NCI-H524 treated with DMSO at 0.1 percent for 48 hours (cell line): ENCODE measurements around the gene SLC22A8.
"Not testable (repeated sequence)": the region's sequence is repeated elsewhere in the genome, so short reads cannot be mapped to it uniquely, and the experiment has no call there.

Experiments
- DNase-seq: peaks from one replicate; lab custom pipeline; 2025; lab: John Stamatoyannopoulos, UW

The SLC22A8 gene

DNA sequence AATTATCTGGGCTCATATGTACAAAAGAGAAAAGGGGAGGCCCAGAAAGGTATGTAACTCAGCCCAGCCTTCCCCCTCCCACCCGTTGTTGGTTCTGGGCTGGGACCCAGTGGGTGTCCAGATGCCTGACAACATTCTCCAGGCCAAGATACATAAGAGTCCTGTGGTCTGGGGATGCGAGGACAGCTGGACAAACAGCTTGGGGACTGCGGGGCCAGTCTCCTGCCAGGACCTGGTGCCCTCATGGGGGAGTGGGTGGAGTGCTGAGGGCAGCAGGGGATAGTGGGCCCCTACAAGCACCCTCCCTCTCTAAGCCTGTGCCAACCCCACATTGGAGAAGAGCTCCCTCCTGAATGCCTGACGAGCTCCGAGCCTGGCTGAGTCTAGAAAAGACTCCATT, 27.4 kb downstream of the SLC22A8 start:
- DNase-seq, result no peak

DNA sequence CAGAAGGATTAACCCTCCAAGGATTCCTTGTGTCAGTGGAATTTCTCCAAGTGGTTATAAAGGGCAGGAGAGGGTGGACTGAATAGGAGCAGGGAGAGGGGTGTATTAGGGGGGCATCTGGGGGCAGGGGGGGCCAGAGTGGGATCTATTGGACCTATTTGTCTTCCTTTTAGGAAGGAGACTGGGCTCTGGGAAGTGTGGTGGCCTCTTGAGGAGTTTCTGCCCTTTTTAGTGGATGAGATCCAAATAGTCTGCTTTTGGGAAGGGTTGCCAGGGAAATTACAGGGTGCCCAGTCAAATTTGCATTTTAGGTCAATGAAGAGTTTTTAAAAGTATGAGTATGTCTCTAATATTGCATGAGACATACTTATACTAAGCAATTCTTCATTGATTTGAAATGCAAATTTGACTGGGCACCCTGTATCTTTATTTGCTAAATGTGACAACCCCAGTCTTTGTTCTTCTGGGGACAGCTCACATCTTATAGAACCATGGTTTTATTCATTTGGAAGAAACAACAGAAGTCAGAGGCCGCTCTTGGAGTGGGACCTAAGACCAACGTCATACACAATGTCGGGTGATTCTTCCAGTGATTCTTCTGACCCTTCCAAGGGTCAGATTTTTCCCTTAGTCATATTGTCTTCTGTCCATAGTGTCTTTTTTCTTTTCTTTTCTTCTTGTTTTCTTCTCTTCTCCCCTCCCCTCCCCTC, 30.4 kb downstream of the SLC22A8 start:
- DNase-seq, result no peak

DNA sequence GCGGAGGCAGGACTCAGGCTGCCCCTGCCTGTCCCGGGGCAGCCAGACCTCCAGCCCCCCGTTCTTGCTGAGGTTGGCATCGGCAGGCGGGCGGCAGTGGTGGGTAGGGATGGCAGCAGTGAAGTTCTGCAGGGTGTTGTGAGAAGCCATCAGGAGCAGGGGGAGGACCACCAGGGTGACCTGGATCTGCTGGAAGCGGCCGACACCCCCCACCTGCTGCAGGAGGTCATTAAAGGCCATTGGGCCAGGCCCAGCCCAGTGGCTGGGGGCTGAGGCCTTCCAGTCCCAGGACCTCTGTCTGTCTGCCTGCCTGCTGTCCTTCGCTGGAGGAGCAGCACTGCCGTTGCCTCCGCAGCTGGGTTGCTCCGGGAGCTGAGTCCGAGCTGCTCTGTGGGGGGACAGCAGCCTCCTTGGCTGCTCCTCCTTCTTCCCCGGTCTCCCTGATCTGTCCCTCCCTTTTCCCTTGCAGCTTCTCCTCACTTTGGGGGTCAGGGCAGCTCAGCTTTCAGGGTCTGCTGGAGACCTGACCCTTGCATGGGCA, 31.1 kb downstream of the SLC22A8 start, which contains the start of gene SLC22A6:
TSS of gene SLC22A6 (minus strand) at position 517 of the 541 bp plus-strand sequence. CDS start at position 240, 277 bp downstream.
- DNase-seq, result no peak

DNA sequence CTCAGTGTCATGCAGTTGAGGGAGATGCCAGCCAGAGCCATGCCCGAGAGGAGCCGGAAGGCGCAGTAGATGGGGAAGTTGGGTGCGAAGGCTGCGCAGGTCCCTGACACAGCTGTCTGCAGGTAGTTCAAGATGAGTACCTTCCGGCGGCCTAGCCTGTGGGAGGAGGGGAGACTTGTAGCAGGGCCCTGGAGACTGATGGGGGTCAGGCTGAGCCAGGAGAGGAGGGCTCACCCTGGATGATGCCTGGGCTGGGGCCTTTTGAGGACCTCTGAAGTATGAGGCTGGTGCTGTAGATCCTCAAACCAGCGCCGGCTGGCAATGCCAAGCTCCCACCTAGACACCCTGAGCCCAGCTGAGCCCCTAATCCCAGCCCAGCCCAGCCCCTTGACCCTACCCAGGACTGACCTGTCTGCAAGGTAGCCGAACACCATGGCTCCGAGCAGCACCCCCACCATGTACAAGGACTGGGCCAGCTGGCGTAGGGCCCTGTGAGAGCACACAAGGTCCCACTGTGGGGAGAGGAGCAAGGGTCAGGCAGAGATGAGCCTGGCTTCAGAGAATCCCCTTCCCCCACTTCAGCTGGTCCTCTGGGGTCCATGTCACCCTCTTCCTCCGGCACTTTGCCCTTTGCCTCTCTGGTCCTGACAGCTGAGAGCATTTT, 32.0 kb downstream of the SLC22A8 start:
- DNase-seq, result no peak

DNA sequence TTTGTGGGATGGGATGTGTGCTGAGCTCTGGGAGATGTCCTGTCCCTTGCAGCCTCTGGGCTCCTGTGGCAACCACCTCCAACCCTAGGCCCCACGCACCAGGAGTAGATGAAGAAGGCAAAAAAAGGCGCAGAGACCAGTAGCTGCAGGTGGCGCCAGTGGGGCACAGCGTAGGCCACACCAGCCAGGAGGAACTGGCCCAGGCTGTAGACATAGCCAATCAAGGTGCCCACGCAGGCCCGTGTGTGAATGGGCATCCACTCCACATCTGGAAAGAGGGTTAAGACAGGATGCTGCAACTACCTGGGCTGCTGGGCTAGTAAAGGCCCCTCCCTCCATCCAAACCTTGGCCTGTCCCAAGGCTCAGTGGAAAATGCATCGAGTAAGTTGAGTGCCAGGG, 33.9 kb downstream of the SLC22A8 start:
- DNase-seq, result no peak

DNA sequence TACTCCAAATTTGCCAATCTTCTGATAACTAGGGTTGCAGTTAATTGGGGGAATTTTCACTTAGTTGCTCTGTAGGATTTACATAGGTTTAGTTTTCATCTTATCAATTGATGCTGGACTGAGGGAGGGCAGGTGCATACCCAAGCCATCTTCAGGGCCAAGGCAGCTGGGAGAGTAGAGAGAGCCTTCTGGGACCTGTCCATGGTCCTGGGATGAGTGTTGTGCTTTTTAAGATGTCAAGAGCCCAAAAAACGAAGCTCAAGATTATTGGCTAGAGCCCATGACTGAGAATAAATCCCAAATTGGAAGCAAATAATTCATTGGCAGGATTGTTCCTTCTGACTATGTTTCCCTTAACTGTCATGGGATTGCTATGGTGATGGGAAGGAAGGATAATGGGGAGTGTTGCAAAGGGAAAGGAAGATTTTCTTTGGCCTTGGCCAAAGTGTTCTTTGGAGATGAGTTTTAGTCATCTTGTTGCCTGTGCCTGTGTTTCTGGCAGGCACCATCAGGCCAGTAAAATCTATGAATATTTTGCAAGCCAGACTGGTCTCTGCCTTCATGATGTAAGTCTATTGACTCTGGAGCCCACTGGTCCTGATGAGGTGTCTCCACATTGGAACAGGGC, 35.4 kb downstream of the SLC22A8 start:
- no peak for DNase-seq

DNA sequence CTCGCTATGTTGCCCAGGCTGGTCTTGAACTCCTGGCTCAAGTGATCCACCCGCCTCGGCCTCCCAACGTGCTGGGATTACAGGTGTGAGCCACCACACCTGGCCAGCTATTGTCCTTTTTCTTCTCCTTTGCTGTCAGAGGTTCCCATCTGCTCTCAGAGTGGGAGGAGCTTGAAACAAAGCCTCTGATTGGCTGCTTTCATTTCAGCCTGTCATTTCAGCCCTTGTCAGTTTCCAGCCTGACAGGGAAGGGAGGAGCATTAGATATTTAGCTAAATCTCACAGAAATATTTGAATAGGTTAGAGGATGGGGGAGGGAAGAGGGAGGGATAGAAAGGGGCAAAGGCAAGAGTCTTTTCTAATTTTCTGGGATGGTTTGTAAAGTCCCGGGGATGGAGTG, 39.5 kb downstream of the SLC22A8 start:
- DNase-seq, result no peak

DNA sequence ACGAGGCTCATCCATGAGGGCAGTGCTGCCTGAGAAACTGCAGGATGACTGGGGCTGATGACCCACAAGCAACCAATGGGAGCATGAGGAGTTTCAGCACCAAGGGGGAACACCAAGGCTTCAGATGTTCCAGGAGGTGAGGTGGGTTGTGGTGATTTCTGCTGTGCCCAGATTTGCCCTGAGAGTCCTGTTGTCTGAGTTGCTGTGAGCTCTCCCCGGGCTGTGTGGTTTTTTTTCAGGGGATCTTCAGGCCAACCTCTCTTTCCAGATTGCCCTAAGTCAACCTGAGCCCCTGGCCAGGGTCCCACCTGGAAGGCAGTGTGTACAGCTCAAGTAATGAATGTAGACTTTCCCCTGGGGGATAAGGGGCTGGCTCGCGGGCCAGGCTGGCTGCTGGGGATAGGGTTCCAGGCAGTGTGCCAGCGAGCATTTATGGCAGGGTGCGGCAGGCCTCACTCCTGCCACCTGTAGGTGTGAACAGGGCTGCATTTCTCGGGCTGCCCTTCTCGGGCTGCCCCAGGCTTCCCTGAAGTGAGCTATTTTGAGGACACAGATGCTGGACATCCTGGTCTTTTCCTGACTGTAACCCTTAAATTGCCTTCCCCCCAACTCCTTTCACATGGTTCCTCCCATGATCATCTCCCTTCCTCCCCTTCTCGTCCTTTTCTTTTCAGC, 40.7 kb downstream of the SLC22A8 start:
- DNase-seq, result peak; percentile 8

DNA sequence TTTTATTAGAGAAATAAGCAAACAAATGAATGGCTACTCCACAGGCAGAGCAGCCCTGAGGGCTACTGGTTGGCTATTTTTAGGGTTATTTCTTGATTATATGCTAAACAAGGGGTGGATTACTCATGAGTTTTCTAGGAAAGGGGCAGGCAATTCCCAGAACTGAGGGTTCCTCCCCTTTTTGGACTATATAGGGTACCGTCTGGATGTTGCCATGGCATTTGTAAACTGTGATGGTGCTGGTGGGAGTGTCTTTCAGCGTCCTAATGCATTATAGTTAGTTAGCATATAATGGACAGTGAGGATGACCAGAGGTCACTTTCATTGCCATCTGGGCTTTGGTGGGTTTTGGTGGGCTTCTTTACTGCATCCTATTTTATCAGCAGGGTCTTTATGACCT, 50.1 kb downstream of the SLC22A8 start:
- DNase-seq, result no peak

DNA sequence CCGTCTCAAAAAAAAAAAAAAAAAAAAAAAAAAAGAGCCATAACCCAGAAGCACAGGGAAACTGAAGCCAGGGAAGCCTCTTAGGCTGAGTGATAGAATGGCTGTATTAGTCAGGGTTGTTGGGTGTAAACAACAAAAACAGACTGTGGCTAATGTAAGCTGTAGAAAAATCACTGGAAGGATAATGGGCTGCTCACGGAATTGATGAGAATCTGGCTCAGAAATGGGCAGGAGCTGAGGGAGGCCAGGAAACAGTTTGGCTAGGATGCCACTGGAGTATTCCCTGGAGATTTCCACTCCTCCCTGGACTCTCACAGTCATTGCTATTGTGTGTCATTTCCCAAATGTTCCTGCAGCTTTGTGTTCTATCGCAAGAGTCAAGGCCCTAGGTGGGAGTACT, 53.2 kb downstream of the SLC22A8 start:
- no peak for DNase-seq

DNA sequence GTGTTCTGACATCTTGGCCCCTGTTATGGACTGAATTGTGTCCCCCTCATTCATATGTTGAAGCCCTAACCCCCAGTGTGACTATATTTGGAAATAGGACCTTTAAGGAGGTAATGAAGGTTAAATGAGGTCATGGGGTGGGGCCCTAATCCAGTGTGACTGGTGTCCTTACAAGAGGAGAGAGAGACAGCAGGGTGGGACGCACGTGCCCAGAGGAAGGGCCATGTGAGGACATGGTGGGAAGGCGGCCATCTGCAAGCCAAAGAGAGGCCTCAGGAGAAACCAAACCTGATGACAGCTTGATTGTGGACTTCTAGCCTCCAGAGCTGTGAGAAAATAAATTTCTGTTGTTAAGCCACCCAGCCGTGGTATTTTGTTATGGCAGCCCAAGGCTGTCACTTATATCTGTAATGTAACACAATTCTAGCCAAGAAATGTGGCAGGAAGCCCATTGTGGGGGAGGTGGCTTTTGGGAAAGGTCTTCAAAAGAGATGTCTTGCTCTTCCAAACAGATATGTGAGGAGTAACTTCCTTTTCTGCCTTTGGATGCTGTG, 54.5 kb downstream of the SLC22A8 start:
- DNase-seq, result no peak

DNA sequence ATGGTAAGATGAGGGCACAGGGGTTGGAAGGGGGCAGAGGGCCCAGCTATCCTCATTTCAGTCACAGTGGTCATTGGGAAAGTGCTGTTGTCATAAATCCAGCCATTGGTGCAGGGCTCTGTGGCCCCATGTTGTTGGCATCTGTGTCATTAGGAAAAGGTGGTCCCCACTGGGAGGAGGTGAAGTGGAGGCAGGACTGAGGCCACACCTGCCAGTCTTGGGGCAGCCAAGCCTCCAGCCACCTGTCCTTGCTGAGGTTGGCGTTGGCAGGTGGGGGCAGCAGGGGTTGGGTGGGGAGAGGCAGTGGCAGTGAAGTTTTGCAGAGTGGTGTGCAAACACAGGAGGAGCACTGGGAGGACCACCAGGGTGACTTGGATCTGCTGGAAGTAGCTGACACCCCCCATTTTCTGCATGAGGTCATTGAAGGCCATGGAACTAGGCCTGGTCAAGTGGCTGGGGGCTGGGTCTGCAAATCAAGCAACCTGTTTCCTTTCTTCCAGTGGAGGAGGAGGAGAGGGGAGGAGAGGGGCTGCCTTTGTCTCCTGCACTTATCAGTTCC, 56.1 kb downstream of the SLC22A8 start:
- no peak for DNase-seq

DNA sequence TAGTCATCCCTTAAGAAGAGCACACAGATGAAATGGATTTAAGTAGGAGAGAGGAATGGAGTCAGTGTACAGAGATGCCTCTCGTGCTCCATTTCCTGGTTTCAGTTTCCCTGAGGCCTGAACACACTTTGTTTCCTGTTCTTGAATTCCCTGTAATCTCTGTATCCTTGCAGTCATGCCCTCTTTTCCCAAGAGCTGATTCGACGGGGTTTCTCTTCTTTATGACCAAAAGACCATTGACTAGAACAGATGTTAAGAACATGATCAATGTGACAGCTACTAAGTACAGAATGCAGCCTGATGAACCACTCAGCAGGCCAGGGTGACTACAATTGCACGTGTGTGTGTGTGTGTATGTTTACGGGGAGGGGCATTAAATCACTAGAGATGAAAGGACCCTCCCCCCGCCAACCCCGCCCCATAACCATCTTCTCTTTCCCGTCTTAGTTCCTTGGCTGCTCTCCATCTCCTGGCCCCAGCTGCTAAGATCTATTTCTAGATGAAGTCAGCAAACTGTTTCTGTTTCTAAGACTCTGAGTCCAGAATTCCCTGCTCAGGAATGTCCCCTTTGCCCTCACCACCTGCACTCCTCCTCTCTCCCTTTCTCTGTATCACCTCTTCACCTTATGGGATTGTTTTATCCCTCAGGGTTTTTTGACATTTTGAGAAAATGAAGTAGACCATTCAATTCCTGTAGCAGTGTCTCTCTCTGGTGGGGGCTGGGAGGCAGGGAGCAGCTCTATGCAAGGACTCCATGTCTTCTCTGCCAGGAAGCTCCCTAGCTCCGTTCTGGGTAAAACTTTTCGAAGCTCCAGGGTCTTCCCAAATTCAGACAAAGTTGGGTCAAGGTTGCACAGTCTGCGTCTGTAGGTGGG, 56.9 kb downstream of the SLC22A8 start:
- DNase-seq, result no peak

DNA sequence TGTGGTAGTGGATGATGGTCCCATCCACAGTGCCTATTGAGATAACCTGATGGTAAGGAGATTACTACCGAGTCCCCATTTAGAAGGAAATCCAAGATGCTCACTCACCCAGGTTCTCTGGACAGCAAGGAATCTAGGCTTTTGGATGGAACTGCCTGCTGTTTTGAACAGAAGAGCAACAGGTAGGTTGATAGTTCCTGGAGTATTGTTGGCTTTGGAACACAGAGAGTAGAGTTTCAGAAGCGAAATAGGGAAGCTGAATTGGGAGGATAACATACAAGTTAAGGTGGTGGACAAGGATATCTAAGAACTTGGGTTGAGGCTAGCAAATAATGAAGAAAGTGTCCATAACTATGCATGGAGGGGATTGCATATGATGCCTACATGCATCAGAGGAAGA, 58.5 kb downstream of the SLC22A8 start:
- no peak for DNase-seq

DNA sequence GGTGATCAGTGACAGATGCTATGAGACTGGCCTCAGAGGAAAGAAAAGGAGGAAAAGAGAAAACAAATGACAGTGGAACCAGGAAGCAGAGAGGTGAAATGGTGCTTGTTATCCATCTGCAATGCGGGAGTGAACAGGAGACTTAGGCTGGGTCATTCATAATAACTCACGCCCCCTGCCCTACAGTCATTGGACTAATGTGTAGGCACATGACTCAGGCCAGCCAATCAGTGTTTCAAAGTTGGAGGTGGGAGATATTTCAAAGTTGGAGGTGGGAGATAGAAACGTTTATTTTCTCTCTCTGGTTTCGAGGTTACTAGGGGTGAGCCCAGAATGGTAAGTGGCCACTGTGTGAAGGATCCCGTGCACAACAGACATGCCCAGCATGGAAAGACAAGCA, 61.2 kb downstream of the SLC22A8 start:
- DNase-seq, result no peak

DNA sequence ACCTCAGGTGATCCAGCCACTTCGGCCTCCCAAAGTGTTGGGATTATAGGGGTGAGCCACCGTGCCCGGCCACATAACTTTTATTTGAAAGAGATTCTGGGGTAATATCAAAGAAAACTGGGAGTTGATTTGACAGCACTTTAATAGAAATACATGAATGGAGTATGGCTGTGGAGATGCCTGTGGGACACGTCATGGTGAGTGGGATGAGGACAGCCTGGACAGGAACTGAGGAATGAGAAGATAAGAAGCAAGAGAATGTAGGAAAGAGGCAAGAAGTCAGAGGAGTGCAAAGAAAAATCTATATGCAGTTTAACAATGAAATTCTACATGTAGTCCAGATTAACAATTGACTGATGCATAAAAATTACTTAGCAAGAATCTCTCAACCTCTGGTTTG, 61.8 kb downstream of the SLC22A8 start:
- DNase-seq, result no peak

DNA sequence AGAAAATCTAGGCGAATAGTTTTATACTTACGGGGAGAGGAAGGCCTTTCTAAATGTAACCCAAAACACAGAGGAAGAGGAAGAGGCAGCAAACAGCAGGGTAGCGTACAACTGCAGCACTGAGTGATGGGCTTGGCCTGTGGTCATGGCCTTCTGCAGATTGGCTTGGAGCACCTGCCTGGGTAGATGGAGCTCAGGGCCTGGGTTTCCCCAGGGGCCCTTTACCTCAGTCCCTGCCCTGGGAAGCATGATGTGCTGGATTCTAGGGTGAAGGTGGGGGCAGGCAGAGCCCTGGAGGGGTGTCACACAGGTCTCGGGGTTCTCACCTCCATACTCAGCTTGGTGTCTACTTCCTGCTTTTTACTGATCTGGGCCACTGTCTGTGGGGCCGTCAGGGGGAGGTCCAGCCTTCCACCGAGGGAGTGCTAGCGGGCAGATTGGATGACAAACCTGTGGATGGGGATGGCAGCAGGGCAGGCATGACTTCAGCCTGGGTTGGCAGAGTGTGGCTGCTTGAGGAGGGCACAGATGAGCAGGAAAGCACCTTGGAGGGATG, 66.8 kb downstream of the SLC22A8 start:
- no peak for DNase-seq

DNA sequence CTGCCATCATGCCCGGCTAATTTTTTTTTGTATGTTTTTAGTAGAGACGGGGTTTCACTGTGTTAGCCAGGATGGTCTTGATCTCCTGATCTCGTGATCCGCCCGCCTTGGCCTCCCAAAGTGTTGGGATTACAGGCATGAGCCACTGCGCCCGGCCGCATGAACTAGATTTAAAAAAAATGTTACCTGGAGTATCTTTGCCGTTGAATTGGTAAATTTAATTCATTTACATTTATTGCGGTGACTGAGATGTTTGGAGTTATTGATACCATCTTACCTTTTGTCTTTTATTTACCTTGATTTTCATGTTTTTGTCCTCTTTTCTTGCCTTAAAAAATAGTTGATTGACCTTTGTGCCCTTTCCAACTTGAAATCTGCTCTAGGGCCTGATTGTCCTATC, 70.1 kb downstream of the SLC22A8 start:
- DNase-seq, result not testable (repeated sequence)
